MV-4-11 (cell line): ENCODE data around the gene GPR143.

ENCODE experiments used
- DNase-seq: peaks from one replicate; lab custom pipeline; 2025; lab: John Stamatoyannopoulos, UW

Gene GPR143

DNA sequence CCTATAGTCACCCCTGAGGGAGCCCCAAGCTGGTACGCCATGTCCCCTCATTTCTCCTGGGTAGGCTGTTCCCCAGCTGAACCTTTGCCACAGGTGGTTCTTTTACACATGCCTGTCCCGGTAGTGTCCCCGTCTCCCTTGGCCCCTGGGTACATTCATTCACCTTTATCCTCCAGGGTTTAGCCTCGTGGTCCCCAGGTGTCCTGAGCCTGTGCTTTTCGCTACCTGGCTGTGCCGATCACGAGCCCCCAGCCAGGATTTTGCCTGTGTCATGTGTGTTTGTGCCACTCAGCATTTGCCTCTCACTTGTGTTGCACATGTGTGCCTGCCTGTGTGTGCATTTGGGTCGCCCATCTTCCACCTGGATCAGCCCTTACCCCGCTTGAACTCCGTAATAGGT lies 57.6 kb downstream of the GPR143 start:
- DNase-seq, result no peak

DNA sequence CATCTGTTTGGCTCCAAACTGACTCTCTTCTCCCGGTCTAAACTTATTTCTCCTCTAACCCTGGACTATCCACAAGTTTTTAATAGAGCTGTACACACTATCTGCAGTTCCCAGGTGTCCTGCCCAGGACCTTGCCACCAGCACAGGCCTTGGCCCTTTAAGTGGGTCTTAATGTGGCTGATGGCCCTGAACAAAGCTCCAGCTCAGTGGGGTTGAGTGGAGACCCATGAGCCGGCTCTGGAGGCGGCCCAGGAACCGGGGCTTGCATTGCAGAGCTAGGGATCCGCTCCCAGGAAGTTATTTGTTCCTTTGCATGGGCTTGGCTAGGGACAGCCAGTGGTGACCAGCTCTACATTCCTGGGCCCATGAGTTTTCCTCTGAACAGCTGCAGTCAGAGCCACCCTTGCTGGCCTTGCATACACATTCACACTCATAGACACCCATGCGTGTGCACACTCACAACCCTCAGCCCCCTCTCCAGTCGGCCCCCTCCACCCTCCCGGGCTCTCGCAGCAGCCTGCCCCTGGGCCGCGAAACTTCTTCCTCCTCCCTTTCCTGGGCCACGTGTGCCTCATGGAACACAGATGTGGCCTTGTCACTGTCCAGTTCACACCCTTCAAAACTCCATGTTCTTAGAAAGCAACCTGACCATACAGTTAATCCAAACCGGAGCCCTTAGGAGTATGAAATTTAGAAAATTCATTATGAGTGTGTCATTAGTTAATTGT lies 58.2 kb downstream of the GPR143 start:
- DNase-seq, result no peak

DNA sequence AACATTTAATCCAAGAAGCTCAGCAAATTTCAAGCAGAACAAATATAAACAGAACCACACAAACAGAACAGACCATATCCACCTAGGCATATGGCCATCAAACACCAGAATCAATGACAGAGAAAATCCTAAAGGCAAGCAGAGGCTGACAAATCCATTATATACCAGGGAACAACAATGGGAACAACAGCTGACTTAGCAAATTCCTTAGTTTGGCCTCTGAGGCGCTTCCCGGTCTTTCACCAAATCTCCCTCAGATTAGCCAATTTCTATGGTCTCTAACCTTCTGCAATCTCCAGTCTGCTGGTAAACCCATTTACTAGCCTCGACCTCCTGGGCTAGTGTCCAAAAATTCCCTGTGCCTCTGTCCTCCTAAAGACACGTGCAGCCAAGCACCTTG lies 59.2 kb downstream of the GPR143 start:
- no peak for DNase-seq

DNA sequence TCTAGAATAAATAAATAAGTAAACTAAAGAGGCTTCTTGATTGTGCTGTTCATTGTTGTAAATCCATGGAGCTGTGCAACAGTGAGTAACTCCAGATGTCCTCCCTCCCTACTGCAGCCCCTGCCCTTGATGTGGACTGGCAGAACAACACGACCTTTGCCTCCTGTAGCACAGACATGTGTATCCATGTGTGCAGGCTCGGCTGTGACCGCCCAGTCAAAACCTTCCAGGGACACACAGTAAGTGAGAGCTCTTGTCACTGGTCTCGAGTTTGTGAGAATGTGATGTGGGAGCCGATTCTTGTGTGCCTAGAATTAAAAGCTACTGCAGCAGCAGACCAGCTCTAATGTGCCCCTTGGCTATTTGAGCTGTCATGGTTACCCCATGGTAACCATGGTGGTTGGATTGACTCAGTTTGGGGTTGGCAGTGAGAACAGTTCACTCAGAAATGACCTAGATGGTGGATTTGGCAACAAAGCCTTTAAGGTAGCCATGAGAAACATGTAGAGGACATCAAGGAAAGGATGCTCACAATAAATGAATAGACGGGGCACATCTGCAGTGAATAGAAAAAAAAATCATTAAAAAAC lies 60.7 kb downstream of the GPR143 start:
- DNase-seq, result no peak

DNA sequence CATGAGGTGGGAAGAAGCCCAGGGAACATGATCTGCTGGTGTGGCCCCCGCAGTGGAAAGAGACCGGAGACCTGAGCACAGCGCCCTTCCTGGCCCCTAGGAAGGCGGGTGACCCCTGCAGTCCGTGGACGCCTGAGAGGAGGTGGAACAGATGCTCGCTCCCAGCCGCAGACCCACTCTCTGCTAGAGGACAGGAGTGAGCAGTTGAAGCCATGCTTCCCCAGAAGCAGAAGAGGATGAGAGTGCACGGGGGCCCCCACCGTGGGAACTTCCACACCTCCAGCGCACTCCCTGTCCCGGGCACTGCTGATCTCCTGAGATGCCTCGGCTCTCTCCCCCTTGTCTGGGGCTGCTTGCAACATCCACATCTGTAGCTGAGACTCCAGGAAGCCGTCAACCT lies 62.2 kb downstream of the GPR143 start:
- DNase-seq, result no peak

DNA sequence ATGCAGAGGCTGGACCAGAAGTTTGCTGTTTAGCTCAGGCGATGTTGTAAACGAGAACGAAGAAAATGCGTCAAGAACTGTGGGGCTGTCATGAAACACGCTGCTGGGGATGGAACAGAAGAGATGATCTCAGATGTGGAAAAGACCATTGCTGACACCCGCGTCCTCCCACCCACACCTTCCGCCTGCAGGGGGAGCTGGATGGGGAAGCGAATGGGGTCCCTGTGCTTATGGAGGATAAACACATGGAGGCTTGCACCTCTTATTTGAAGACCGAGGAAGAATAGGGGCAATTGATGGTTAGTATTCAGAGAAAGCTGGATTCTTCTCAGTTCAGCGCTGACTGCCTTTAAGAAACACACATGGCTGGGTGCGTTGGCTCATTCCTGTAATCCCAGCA lies 63.9 kb downstream of the GPR143 start:
- no peak for DNase-seq

DNA sequence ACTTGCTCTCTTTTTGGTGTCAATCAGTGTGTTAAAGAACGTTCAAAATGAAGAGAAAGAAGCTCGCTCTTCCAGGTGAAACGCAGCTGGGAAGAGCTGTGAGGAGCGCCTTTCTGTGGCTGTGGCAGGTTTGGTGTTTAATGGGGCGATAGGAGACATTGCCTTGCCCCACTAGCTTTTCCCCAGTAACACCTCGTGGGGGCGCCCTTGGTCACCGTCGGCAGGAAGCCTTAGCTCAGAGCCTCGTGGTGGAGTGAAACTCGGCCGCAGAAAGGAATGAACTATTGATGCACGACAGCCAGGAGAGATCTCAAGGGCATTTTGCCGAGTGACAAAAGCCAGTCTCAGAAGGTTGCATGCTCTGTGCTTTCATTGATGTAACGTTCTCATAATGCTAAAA lies 65.1 kb downstream of the GPR143 start:
- no peak for DNase-seq

DNA sequence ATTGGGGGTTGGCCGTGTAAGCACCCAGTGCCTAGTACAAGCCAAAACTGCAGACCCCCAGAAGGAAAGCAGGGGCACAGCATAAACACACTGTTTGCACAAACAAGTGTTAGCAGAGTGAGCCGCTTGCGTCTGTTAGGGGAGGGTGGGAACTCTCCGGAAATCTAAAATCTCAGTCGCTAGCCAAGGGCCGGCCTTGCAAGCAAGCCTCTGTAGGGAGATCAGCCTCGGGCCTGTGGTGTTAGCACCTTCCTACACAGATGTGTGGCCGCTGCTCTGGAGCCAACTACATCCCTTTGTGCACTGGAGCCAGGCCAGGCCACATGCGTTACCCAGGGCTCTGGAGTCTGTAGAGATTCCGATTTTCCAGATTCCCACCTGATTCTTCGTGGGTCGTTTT lies 67.1 kb downstream of the GPR143 start:
- DNase-seq, result no peak

DNA sequence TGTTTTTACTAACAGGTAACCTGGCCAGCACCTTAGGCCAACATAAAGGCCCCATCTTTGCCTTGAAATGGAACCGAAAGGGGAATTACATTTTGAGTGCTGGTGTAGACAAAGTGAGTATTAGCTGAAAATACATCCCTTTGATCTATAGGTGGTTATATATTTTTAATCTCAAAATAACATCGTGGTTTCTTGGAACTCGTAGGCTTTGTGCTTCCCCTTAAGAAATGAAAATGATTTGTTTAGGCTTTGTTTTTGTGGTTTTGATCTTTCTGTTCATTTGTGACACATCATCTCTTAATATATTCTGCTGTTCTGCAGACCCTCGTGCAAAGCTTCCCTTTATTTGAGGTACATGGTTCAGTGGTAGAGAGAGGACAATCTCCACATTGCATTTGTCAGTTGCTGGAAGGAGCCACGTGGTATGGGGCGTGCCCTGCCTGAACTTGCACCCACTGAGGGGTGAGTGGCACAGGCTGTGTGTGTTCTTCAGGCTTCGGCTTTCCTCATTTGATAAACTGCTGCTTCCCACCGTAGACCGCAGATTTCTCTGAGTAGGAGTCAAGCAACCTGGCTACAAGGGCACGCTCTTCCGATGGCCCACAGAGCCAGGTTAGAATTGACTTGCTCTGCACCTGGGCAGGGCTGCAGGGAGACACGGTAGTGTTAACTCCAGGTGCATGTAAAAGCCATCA lies 72.2 kb downstream of the GPR143 start:
- no peak for DNase-seq

DNA sequence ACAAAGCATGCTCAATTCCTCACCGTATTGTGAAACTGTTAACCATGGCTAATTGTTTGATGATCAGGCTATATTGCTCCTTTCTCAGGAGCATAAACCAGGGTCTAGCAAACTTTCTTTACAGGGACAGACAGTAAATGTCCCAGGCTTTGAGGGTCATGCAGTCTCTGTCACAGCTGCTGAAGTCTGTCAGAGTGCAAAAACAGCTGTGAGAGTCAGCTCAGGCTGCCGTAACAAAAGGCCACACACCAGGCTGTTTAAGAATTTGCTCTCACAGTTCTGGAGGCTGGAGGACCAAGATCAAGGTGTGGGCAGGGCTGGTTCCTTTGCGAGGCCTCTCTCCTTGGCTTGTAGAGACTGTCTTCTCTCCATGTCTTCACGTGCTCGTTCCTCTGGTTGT lies 75.6 kb downstream of the GPR143 start:
- no peak for DNase-seq

DNA sequence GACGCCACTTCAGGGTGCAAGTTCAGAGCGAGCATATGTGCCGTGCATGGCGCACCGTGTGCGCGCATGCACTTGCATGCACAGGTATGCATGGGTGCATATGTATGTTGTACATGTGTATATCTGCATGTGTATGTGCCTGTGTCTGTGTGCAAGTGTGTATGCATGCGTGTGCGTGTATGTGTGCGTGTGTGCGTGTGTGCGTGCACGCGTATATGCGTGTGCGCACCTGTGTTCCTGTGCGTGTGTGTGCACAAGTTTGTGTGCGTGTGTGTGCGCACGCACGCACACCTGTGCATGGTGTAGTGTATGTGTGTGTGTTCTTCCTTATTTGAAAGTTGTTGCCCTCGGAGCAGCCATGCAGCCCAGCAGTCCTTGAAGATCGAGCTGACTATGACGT lies 76.8 kb downstream of the GPR143 start:
- DNase-seq, result no peak

DNA sequence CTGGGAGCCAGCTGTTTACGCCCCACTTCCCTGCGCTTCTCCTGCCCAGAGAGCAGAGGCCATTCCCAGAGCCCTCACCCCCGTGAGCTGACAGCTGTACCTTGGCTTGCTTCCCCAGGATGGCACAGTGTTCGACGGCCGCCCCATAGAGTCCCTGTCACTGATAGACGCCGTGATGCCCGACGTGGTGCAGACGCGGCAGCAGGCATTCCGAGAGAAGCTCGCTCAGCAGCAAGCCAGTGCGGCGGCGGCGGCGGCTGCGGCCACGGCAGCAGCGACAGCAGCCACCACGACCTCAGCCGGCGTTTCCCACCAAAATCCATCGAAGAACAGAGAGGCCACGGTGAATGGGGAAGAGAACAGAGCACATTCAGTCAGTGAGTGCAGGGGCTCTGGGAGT lies 77.7 kb downstream of the GPR143 start:
- no peak for DNase-seq

DNA sequence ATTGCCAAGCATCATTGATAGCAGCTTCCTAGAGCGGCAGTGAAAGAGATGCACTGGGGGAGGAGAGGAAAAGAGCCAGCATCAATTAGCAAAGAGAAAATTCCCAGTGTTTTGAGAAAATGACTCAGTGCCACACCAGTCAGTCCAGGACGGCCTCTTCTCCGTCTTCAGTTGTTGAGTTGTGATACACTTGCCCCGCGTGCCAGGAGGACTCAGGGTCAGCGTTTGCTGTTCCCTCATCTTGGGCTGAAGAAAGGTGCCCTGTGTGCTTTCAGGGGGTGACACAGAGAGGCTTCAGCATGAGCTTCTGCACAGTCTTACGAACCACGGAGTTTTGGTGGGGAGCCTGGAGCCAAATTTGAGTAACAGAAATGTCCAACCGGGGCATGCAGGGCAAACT lies 82.3 kb downstream of the GPR143 start:
- no peak for DNase-seq

DNA sequence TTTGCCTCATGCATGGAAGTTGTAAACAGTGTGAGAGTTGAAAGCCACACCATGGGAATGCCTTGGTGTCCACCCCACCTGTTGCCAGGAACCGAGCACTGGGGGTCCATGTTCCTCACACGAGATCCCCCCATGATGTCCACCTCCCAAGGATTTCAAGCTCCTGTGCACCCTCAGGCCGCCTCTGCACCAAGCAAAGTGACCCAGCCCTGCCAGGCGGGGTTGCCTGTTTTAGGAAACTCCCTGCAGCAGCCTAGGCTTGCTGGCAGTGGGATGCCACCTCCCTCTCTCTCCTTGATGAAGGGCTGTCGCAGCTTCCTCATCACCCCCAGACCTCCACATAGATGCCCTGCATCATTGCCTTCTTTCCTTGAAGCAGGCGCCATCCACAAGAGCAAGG lies 82.8 kb downstream of the GPR143 start:
- DNase-seq, result no peak

DNA sequence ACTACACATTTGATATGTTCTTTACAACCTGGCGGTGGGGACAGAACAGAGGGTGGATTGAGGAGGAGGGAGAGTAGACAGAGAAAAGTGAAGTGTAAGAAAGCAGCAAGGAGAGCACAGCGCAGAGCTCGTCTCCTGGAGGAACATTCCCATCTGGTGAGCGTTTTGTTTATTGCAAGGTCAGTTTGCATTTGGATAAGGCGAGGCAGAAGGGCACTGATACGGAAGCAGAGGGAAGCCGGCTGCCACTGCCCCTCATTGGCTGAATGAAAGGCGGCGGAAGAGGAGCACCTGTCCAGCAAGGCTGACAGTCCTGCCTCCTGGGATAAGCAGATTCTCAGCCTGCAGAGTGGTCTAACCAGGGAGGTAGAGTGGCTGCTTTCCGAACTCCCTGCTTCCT lies 83.2 kb downstream of the GPR143 start:
- DNase-seq, result no peak

DNA sequence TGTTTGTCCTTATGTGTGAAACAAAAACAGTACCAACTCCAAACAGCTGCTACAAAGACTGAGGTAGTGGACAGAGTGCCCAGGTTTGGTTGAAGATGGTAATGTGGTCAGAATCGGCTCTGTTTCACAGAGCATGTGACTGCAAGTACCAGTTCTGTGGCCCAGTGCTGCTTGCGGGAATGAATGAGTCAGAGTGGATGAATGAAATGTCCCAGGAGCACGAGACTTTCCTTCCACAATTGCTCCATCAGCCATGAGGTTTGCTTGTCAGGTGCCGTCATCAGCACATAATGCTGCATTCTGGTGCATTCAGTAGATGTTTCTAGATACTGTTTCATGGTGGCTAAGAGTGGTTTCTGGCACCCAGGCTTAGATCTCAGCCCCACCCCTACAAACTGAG lies 84.2 kb downstream of the GPR143 start:
- no peak for DNase-seq

DNA sequence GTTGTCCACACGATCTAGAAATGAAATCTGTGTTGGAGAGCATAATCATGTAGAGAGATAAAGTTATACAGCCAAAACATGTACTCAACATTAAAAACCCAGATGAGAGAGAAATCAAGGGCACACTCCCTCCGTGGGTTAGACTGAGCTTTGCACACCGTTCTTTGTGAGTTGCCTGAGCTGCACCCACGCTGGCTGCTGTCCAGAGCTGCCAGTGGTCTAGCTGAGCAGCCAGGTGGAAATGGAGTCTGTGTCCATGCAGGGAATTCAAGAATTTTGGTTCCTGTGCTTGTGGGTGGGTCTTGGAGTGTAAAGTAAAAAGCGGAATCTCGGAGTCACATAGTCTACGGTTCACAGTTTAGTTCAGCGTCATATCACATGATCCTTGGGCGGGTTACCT lies 84.6 kb downstream of the GPR143 start:
- DNase-seq, result no peak

DNA sequence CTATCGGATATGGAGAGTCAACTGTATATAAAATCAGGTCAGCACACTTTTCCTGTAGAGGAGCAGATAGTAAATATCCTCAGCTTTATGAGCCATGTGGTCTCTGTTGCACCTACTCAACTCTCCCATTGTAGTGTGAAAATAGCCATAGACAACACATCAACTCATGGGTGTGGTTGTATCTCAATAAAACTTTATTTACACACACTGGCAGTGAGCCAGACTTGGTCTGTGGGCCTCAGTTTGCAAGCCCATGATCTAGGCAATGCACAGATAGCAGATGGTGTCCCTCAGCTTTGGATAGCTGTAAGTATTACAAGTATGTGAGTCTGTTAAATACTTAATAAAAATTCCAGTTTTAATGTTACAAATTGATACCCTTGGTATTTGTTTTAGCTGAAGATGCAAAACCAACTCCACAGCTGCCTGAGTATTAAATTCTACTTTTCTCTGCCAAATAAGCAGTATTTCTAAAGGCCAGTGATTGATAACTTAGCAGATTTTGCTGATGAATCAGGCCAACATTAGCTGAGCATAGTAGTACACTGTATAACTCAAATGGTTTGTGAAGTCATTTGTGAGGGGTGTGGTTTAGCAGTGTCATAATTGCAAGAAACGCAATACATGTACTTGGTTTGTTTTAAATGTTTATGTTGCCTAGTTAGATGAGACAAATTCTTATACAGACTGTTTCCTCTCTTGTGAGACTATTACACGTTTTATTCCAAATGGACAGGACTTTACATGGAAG lies 87.3 kb downstream of the GPR143 start:
- no peak for DNase-seq

DNA sequence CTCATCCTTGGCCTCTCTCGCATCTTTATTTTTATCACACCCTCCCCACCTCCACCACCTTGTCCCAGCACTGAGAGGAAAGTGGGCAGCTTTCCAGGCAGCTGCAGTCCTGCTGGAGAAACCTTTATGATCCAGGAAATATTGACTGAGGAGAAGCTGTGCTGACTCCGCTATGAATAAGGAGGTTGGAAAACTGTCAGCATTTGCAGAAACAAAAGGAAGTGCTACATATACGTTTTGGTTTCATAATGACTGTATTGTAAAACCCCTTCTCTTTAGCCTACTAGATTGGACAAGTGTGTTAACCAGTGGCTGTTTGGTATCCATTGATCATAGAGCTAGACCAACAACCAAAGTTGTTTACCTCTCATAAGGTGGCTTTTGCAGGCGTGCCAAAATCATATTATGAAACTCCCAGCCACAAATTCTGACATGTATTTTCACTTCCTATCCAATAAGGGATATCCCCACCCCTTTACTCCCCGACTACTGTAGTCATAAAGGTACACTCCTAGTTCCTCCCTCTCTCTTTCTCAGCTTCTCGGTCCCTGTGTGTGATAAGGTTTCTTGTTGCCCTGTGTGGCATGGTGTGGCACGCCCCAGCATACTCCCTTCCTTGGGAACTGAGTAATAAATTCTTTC lies 88.4 kb downstream of the GPR143 start:
- DNase-seq, result peak; percentile 82

DNA sequence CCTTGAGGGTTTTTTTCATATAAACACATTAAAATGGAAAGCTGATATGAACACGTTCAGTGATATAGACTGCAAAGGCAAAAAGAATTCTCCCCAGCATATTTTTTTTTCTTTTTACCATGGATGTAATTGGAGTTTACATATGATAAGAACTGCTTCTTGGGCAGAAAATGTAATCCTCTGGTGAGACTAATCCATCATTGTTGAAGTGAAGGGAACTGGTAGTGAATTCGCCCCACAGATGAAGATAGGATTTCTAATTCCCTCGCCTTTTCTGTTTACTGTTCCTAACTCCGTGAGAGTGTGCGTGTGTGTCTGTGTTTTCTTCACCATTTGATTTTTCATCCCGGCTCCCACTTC lies 88.9 kb downstream of the GPR143 start:
- peak; percentile 49 for DNase-seq

DNA sequence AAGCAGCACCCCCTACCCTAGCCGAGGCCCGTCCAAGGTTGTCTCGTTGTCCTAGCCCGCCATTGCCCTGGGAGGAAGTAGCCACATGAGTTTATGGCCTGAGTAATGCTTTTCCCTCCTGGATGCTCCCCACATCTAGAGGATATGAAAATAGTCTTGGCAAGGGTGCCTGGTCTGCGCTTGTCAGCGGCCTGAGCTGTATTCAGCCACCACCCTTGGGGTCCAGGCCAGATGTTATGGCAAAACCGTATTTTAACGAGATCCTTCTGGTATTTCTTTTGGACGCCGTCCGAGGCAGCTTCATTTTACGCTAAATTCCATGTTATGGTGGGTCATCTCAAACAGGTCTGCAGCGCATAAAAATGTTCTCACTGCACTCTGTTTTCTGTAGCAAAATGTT lies 89.3 kb downstream of the GPR143 start:
- no peak for DNase-seq
